NCI-H774 (cell line): ENCODE results near the gene ABTB2.
"Not testable (repeated sequence)": the region's sequence is repeated elsewhere in the genome, so short reads cannot be mapped to it uniquely, and the experiment has no call there.

ENCODE experiments used
- DNase-seq: peaks from one replicate; lab custom pipeline; 2025; lab: John Stamatoyannopoulos, UW

Gene ABTB2

DNA sequence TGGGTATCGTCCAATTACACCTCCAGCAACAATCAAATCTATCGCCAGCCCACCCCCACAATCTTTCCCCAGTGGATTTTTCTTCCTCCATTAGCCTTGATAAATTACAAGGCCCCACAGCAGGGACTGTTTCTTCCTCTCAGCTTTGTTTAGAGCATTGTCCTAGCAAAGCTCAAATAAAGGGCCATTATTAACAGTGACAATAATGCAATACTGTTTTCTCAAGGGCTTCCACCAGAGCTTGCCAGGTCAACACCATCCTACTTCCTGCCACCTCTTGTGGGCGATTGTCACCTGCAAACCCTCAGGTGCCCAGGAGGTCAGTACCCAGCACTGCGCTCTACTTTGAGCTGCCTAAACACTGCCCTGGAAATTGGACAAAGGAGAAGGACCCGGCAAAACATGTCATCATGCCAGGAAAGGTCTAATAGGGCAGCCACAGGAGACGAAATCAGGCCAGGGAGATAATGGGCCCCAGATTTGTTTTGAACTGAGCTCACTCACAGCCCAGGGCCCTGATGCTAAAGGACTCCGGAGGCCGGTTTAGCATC lies 95.2 kb downstream of the ABTB2 start:
- peak; percentile 24 for DNase-seq

- DNase-seq: no peak
Measured at GRCh38 chr11:34261820-34262219, 96.0 kb downstream of the ABTB2 start.

GRCh38 chr11:34261095-34261494 lies 96.7 kb downstream of the ABTB2 start:
- DNase-seq: no peak

GRCh38 chr11:34260072-34260575 lies 97.7 kb downstream of the ABTB2 start:
- no peak for DNase-seq

GRCh38 chr11:34259087-34259486 lies 98.7 kb downstream of the ABTB2 start:
- no peak for DNase-seq

GRCh38 chr11:34256626-34257025 lies 101.2 kb downstream of the ABTB2 start:
- no peak for DNase-seq

DNA sequence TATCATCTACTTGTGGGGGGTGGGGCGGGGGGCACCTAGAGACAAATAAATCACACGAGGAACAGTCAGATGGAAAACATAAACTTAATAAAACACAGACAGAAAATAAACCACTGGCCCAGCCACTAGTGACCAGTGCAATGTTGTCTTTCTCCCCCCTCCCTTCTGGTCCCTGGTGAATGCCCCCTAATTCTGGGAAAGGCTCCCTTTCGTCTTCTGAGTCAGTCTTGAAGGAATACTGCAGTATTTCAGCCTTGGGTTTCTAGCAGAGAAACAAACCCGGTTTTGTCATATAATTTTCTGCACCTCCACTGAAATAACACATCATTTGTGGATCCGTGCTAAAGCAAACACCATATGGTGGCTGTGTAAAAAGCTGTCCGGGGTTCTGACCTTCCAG lies 101.7 kb downstream of the ABTB2 start:
- no peak for DNase-seq

- no peak for DNase-seq
Measured at GRCh38 chr11:34255101-34255500, 102.7 kb downstream of the ABTB2 start.

DNA sequence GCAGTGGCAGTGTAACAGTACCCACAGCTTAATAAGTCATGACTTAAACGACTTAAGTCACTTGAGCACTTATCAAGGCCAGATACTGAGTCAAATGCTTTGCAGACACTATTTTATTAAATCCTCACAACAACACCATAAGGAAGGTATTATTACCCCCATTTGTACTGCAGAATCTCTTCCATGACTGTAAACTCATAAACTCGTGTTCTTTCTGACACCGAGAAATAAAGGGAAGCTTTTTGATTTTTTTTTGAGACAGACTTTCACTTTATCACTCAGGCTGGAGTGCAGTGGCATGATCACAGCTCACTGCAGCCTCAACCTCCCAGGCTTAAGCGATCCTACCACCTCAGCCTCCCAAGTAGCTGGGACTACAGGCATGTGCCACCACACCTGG lies 103.8 kb downstream of the ABTB2 start:
- DNase-seq: no peak

DNA sequence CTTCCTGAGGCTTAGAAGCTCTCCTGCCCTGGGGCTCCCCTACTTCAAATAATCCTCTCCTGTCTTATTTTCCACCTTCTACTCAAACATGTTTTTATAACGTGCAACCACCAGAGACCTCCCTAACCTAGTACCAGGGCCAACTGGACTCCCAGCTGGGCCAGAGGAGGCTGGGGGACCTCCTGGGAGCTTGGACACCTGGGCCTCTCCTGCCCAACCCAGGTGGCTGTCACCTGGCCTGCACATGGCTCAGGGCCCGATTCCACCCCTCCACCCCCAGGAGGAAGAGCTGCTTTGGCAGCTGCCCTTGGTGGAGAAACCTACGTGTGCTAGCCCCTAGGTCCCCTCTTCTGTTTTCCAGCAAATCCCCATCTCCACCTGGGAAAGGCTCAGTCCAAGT lies 105.2 kb downstream of the ABTB2 start:
- DNase-seq: no peak

- DNase-seq: no peak
Measured at GRCh38 chr11:34252015-34252414, 105.8 kb downstream of the ABTB2 start.

DNA sequence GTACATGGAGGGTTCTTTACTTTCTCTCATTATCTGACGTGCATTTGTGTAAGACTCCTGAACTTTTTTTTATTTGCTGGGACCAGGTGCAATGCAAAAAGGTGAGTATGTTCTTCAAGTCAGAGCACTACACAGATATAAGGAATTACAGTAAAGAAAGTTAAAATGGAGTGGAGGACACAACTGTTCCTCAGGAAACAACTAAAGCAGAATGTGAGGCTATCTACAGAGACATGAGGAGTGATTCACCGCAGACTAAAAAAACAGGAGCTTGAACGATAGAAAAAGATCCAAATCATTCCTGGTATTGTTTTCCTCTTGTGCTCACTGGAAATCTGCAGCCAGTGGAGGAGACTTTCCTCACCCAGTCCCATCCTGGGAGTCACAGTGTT lies 106.2 kb downstream of the ABTB2 start:
- no peak for DNase-seq

DNA sequence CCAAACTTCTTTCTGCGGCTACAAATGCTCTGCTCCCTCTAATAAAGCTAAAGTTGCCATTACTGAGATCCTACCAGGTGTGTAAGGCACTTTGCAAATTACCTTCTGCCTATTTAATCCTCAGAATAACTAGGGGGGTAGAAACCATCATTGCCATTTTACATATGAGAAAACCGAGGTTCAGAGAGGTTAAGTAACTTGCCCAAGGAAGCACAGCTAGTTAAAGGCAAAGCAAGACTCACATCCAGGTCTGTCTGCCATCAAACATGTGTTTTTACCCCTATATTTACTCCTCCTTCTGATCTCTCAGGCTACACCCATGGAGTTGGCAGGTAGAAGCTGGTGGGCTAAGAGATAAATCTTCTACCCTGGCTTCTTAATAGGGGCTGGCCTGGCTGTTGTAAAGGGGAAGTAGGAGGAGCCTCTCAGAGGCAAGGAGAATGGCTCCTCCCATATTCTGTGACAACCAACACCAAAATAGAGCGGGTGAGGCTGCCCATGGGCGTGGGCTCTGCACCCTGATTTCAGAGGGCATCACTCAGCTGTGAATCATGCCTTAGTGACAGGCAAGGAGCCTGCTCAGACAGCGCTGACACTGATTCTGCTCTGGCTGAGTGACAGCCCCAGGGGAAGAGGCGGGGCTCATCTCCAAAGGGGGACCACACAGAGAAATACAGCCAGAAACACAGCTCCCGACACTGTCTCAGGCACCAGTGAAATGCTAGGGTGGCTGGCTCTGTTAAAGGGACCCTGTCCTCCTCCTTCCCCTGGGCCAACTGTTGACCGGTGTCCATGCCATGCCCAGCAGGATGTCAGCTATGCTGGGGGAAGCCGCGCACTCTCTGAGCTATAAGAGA lies 106.8 kb downstream of the ABTB2 start:
- no peak for DNase-seq

GRCh38 chr11:34250211-34250610 lies 107.6 kb downstream of the ABTB2 start:
- no peak for DNase-seq

- DNase-seq: no peak
Measured at GRCh38 chr11:34249439-34249838, 108.4 kb downstream of the ABTB2 start.

- not testable (repeated sequence) for DNase-seq
Measured at GRCh38 chr11:34246511-34246910, 111.3 kb downstream of the ABTB2 start.

DNA sequence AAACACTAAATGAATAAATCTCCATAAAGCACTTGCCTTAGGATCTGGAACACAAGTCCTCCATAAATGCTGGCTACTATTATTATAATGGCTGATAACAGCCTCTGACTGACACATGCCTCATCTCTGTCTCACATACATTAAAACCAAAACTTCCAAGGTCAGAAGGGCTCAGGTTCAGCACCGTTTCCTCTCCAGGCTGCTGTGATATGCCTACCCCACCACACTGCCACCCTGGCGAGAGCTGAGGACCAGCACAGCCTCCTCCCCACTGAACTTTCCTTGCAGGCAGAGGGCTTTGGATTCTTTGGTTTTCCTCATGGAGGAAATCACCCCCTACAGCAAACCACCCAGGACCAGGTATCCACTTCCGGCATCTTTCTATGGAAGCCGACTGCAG lies 112.8 kb downstream of the ABTB2 start:
- no peak for DNase-seq

DNA sequence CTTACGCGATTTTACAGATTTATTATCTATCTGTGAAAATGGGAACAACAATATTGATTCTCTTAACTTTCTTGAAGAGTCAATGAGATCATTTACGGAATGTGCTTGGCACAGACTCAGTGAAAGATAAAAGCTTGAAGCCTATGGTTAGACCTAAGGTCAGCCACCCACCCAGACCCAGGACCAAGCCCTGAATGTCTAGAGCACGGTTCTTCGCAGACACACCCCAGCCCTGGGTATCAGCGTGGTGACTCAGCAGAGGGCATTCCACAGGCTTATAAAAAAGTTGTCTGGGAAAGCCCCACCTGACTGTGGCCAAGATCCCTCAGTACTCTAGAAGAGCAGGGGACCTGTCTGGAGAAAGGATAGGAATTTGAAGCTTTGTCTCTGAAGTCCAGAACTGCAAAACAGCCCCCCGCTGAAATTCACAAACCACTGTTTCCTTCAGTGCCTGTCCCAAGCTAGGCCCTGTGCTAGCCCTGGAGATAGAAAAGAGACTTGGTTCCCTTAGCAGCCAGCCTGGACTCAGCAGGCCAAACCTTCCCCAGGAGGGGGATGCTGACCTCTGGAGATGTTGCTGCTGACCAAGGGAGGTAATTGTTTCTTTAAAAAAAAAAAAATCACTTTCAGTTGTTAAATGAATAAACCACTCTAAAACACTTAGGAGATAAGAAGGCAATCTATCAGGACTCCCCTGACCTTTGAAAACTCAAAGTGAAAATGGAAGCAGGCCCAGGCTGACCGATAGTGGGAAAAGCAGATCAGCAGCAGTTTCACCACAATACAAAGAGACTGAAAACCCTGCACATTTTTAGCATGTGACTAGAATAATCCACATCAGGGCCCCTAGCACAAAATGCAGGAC lies 114.0 kb downstream of the ABTB2 start:
- no peak for DNase-seq

GRCh38 chr11:34242037-34242625 lies 115.7 kb downstream of the ABTB2 start:
- no peak for DNase-seq

DNA sequence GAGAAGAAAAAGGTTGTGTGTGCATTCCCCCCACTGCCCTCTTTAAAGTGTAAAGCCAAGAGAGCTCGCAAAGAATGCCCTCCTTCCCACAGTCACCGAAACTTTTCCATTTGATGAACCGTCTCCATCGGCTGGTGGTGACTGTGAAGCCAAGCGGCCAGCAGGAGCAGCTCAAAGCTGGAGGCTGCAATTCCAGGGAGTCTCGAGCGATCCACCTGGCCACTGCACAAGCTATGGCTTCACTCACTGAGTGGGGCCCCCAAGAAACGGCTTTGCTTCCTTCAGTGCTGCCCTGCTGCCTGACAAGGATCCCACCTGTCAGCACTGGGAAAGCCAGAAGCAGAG lies 117.7 kb downstream of the ABTB2 start:
- DNase-seq: no peak

DNA sequence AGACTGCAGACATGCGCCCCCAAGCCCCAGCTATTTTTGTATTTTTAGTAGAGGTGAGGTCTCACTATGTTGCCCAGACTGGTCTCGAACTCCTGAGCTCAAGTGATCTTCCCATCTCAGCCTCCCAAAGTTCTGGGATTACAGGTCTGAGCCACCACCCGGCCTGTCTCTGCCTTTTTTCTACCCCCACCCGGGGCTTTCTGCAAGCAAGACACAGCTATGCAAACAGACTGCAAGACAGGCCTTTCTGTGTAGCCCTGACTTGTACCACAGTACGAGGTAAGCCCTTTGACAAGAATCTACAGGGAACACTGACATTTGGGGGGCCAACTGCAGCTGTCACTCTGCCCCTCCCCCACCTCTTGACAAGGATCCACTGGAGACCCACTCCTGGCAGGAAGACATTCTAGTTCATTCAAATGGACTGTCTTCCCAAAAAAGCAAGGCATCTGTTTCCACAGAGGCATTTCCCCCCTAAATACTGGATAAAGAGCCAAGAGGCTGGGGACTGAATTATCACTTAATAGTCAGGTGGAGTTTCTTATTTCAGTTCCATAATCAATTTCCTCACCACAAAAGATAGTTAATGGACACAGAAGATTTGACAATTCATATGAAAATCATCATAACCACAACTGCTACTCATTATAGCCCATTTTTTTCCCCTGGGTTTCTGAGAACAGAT lies 118.2 kb downstream of the ABTB2 start:
- no peak for DNase-seq

DNA sequence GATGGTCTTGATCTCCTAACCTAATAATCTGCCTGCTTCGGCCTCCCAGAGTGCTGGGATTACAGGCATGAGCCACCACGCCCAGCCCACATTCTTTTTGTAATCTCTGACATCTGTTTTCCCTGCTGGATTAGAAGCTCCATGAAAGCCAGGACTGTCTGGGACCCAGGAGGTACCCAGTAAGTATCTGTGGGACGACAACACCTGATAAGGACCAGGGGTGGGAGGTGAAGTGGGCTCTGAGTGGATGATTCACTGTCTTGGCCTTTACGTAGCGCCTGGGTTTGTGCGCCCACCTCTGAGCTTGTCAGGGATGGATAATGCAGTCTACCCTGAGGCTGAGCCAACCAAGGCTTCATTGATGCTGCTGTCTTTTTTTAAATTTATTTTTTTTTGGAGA lies 118.8 kb downstream of the ABTB2 start:
- no peak for DNase-seq
